HepG2 (cell line): ENCODE measurements around the gene ZC3H12A.

Experiments used
- CREM ChIP-seq, 2 experiments: sonication (generic) in 1 of 2; formaldehyde crosslinking in 1 of 2; IDR thresholded peaks; 2 replicates each; pipeline versions ENCODE4 v1.4.0 to v1.6.1; 2016 to 2020; ENCODE audit warnings: antibody characterized with exemption in 1 of 2, mild to moderate bottlenecking in 1 of 2, missing genetic modification reagents in 1 of 2
- TF ChIP-seq, protein P1 (sequence below): sonication (generic); formaldehyde crosslinking; IDR thresholded peaks from 2 replicates; pipeline ENCODE4 v1.4.0; 2020; ENCODE audit warnings: missing genetic modification reagents

DNA sequence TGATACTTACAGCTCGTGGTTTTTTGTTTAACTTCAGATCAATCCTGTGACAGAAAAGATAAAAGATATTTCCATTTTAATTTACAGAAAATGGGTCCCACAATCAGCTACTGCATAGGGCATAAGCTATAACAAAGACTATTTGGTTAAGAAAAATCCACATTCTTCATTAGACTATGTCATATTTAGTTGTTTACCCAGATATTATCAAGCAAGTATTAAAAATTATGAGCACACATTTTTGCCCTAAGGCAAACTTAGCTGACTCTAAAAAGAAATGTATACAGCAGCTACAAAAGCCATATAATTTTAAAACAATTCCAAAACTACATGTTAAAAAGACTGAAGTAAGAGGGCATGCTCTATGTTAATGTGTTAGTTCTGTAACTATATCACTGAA, 21.5 kb downstream of the ZC3H12A start:
- no peak for TF ChIP-seq CREM (IDR thresholded peaks at IDR 0.05)
- no peak for TF ChIP-seq CREM (CRISPR knock-in tag; IDR thresholded peaks at IDR 0.05)
- TF ChIP-seq, protein P1, sequence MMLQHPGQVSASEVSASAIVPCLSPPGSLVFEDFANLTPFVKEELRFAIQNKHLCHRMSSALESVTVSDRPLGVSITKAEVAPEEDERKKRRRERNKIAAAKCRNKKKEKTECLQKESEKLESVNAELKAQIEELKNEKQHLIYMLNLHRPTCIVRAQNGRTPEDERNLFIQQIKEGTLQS (CRISPR knock-in tag) = no peak
